Measurements from ENCODE around the gene GCNT2.

GRCh38 chr6:10558565-10558964, 37.4 kb downstream of the GCNT2 start:
- TF ChIP-seq, protein P1, sequence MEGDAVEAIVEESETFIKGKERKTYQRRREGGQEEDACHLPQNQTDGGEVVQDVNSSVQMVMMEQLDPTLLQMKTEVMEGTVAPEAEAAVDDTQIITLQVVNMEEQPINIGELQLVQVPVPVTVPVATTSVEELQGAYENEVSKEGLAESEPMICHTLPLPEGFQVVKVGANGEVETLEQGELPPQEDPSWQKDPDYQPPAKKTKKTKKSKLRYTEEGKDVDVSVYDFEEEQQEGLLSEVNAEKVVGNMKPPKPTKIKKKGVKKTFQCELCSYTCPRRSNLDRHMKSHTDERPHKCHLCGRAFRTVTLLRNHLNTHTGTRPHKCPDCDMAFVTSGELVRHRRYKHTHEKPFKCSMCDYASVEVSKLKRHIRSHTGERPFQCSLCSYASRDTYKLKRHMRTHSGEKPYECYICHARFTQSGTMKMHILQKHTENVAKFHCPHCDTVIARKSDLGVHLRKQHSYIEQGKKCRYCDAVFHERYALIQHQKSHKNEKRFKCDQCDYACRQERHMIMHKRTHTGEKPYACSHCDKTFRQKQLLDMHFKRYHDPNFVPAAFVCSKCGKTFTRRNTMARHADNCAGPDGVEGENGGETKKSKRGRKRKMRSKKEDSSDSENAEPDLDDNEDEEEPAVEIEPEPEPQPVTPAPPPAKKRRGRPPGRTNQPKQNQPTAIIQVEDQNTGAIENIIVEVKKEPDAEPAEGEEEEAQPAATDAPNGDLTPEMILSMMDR (IDR thresholded peaks at IDR 0.05; ENCODE audit: low read depth, low read length) = no peak
- TF ChIP-seq POLR2A (IDR thresholded peaks at IDR 0.05; ENCODE audit: extremely low read depth, insufficient read length) (no peak), MYC (IDR thresholded peaks at IDR 0.05; ENCODE audit: low read depth, low read length) (no peak)
- TF ChIP-seq, protein P2, sequence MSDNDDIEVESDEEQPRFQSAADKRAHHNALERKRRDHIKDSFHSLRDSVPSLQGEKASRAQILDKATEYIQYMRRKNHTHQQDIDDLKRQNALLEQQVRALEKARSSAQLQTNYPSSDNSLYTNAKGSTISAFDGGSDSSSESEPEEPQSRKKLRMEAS (IDR thresholded peaks at IDR 0.05; ENCODE audit: low read depth, low read length) = no peak
